Transverse colon (tissue), 4 donors: ENCODE results near the gene RPL29. TPM values are rescaled to one million over a fixed set of nuclear protein-coding genes. Genes with fewer than 3 reads are reported as not detected.
"Not testable (repeated sequence)": the region's sequence is repeated elsewhere in the genome, so short reads cannot be mapped to it uniquely, and the experiment has no call there.

ENCODE experiments used
- DNase-seq: peaks from one replicate; pipeline ENCODE4 v3.0.0-alpha.2; 2019
- H3K27ac ChIP-seq, 4 donors: fragments of 200-600 bp; sonication (generic); 2 replicates each; pipeline ENCODE4 v1.5.1; 2016 to 2018; ENCODE audit warnings: inconsistent platforms in 4 of 4
- H3K27me3 ChIP-seq: fragments of 200-600 bp; sonication (generic); 2 replicates; pipeline ENCODE4 v1.5.1; 2017; ENCODE audit warnings: inconsistent platforms
- H3K36me3 ChIP-seq, 4 donors: fragments of 200-600 bp; sonication (generic); 2 replicates each; pipeline ENCODE4 v1.5.1; 2017 to 2019; ENCODE audit warnings: inconsistent platforms in 4 of 4
- H3K4me1 ChIP-seq, 4 donors: fragments of 200-600 bp; sonication (generic); 2 replicates each; pipeline ENCODE4 v1.5.1; 2017 to 2020; ENCODE audit warnings: inconsistent platforms in 4 of 4
- H3K4me3 ChIP-seq, 4 donors: fragments of 200-600 bp; sonication (generic); 1 replicate in 1 of 4; 2 replicates in 3 of 4; pipeline versions ENCODE4 v1.5.1 to v1.6.1; 2017 to 2019; ENCODE audit warnings: inconsistent platforms in 4 of 4
- H3K9me3 ChIP-seq, 2 donors: fragments of 200-600 bp; sonication (generic); 2 replicates each; pipeline ENCODE4 v1.5.1; 2017 to 2019; ENCODE audit warnings: inconsistent platforms in 2 of 2
- EP300 ChIP-seq: sonication (generic); formaldehyde crosslinking; IDR thresholded peaks from one replicate; pipeline ENCODE4 v1.6.1; 2017; ENCODE audit warnings: antibody characterized with exemption, low read depth
- POLR2A ChIP-seq: fragments of 450-650 bp; IDR thresholded peaks from one replicate; pipeline ENCODE4 v1.6.1; 2016; ENCODE audit warnings: antibody characterized with exemption, mild to moderate bottlenecking, moderate library complexity
- POLR2AphosphoS5 ChIP-seq, 3 donors: sonication (generic); formaldehyde crosslinking; IDR thresholded peaks; one replicate each; pipeline ENCODE4 v1.6.1; 2016; ENCODE audit warnings: antibody characterized with exemption in 3 of 3
- WGBS, 2 donors: methylation state at CpG; one replicate each; pipeline ENCODE4 v1.1.5; 2018; ENCODE audit warnings: low coverage in 1 of 2; 5-methylcytosine and 5-hydroxymethylcytosine counted together
- in situ Hi-C, 4 donors: fragments of 200-750 bp; cut with MboI; loops; one replicate each; pipeline versions ENCODE4 v1.15.0 to v1.15.1; 2017; ENCODE audit warnings: low sequenced_read_pairs in 3 of 4, low pct_ligation_motif_present in 1 of 4, low pct_unique_long_range_greater_than_20kb in 1 of 4
- intact Hi-C: fragments of 100-400 bp; cut with DNase I; formaldehyde crosslinking; loops from one replicate; pipeline ENCODE4 v1.15.1; 2023; ENCODE audit warnings: low total_unique reads
- total RNA-seq, 4 donors: library from RNA; depleted of rRNA; stranded (reverse); fragments of >200 nt; gene quantifications; one replicate each; pipeline ENCODE4 v1.1.0, GENCODE V29; 2016
- TF ChIP-seq, protein P1 (sequence below), 5 experiments: fragments of 200-600 bp in 3 of 5; fragments of 450-650 bp in 2 of 5; sonication (generic) in 3 of 5; IDR thresholded peaks; 1 replicate in 2 of 5; 2 replicates in 3 of 5; pipeline ENCODE4 v1.5.1; 2016 to 2017; ENCODE audit warnings: antibody characterized with exemption in 5 of 5, inconsistent platforms in 3 of 5, mild to moderate bottlenecking in 2 of 5, moderate library complexity in 1 of 5

RPL29 gene
- total RNA-seq, 4 donors from 2014 or later, result 366 to 1,281 (median 746) TPM

DNA sequence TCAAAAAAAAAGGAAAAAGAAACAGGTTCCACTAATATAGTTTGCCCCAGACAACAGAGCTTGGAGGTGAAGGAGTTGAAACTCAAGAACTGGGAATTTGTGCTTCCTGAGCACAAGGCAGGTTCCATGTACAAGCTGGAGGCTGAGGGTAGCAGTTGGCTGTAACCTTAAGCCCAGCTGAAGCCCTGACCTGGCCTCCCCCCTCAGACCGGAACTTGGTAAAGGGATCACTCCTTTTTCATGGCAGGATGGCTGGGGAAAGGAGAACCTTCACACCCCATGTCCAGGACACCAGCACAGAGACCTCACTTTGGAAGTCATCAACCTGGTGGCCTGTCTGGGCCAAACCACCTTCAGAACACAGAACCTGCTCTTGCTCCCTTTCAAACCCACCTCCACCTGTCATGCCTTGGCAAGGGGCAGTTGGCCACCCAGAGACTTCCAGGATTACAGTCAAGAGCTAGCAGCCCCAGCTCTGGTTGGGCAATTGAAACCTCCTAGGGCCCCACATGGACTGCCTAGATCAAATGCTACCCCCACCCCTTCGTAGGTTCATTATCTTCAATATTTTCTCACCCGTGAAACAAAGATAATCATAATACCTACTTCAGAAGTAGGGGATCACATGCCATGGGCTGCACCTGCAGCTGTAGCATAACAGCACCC lies 3.5 kb downstream of the RPL29 start:
- Histone ChIP-seq H3K36me3 (peaks cover 0 to 18% (median 7%) of the 10 kb centered on the region in 4 donors), H3K4me1 (peaks cover 8 to 24% (median 14%) of the 10 kb centered on the region in 4 donors), H3K4me3 (no peak overlapping the region), H3K27ac (no peak overlapping the region), H3K9me3 (no peaks in the 10 kb centered on the region), H3K27me3 (no peaks in the 10 kb centered on the region)
- in situ Hi-C loops (no loop called here), intact Hi-C loops (no loop called here)
- DNase-seq, result no peak
- 83 to 92% methylated on average over 2 to 3 of the region's 3 CpGs for WGBS, 2 donors
- TF ChIP-seq EP300, result no peak
- TF ChIP-seq, protein P1, sequence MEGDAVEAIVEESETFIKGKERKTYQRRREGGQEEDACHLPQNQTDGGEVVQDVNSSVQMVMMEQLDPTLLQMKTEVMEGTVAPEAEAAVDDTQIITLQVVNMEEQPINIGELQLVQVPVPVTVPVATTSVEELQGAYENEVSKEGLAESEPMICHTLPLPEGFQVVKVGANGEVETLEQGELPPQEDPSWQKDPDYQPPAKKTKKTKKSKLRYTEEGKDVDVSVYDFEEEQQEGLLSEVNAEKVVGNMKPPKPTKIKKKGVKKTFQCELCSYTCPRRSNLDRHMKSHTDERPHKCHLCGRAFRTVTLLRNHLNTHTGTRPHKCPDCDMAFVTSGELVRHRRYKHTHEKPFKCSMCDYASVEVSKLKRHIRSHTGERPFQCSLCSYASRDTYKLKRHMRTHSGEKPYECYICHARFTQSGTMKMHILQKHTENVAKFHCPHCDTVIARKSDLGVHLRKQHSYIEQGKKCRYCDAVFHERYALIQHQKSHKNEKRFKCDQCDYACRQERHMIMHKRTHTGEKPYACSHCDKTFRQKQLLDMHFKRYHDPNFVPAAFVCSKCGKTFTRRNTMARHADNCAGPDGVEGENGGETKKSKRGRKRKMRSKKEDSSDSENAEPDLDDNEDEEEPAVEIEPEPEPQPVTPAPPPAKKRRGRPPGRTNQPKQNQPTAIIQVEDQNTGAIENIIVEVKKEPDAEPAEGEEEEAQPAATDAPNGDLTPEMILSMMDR (IDR thresholded peaks at IDR 0.05), result no peak
- TF ChIP-seq POLR2AphosphoS5 (IDR thresholded peaks at IDR 0.05), result no peak
- TF ChIP-seq POLR2A, result no peak

DNA sequence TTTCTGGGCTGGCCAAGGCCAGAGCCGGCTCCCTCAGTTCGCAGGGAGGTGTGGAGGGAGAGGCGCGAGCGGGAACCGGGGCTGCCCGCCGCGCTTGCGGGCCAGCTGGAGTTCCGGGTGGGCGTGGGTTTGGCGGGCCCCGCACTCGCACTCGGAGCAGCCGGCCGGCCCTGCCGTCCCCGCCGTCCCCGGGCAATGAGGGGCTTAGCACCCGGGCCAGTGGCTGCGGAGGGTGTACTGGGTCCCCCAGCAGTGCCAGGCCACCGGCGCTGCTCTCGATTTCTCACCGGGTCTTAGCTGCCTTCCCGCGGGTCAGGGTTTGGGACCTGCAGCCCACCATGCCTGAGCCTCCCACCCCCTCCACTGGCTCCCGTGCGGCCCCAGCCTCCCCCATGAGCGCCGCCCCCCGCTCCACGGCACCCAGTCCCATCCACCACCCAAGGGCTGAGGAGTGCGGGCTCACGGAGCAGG lies 5.2 kb downstream of the RPL29 start:
- Histone ChIP-seq H3K36me3 (peaks cover 0 to 18% (median 7%) of the 10 kb centered on the region in 4 donors), H3K4me1 (peaks cover 8 to 34% (median 24%) of the 10 kb centered on the region in 4 donors)
- H3K4me3 ChIP-seq, DNase-seq, intact Hi-C loops, H3K9me3 ChIP-seq, in situ Hi-C loops, H3K27me3 ChIP-seq, H3K27ac ChIP-seq: not testable (repeated sequence)
- 82% methylated on average over 27 of the region's 38 CpGs; no CpG with 5 or more reads in 1 of the 2 donors for WGBS, 2 donors

DNA sequence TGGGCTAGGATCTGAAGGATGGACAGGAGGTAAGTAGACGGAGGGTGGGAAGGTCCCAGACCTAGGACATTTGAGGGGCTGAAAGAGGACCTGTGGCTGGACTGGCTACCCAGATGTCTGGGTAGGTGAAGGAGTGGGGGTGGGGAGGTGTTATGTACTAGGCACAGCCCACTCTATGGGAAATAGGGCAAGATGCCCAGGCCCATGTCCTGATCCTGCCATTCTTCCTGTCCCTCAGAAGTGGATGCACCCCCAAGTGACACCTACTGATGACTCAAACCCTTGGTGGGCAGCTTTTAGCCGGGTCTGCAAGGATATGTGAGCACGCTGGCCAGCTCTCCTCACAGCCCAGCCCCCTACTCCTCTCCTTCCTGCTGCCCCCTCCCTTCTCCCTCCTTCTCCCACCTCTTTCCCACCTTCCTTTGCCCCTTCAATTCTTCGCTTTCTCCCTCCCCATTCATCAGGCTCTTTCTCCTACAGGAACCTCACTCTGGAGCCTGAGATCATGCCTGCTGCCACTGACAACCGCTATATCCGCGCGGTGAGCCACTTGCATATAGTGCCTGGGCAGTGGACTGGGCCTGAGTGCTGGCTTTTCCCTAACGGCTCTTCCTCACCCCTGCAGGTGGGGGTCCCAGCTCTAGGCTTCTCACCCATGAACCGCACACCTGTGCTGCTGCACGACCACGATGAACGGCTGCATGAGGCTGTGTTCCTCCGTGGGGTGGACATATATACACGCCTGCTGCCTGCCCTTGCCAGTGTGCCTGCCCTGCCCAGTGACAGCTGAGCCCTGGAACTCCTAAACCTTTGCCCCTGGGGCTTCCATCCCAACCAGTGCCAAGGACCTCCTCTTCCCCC lies 7.2 kb downstream of the RPL29 start:
- no peak overlapping the region for H3K4me3 ChIP-seq
- peaks cover 9 to 29% (median 20%) of the 10 kb centered on the region in 4 donors for H3K4me1 ChIP-seq
- intact Hi-C loops, result no loop called here
- WGBS, 2 donors, result 83 to 87% methylated on average over 6 to 15 of the region's 15 CpGs
- H3K27me3 ChIP-seq, result no peaks in the 10 kb centered on the region
- H3K27ac ChIP-seq, result no peak overlapping the region
- TF ChIP-seq POLR2A (no peak), EP300 (no peak), POLR2AphosphoS5 (IDR thresholded peaks at IDR 0.05) (no peak)
- TF ChIP-seq, protein P1 (IDR thresholded peaks at IDR 0.05), result no peak
- in situ Hi-C loops, result no loop called here
- DNase-seq, result no peak
- peaks cover 0 to 5% (median under 1%) of the 10 kb centered on the region in 4 donors for H3K36me3 ChIP-seq
- no peaks in the 10 kb centered on the region for H3K9me3 ChIP-seq

DNA sequence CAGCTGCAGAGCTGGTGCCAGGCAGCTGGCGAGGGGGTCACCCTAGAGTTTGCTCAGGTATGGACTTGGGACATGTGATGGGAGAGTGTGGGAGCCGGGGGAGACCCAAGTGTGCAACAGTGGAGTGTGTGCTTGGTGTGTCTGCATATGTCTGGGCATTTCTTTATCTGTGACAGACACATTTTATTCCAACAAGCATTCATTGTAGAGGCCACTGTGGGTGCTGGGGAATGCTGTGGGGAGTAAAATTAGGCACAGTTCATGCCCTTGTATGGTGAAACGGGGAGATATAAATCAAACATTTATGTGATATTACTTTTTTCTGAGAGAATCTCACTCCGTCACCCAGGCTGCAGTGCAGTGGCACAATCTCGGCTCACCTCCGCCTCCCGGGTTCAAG lies 8.1 kb downstream of the RPL29 start:
- DNase-seq, result no peak
- H3K4me3 ChIP-seq, result no peak overlapping the region
- intact Hi-C loops, result no loop called here
- no peaks in the 10 kb centered on the region for H3K36me3 ChIP-seq
- in situ Hi-C loops, result no loop called here
- no peaks in the 10 kb centered on the region for H3K9me3 ChIP-seq
- H3K27me3 ChIP-seq, result no peaks in the 10 kb centered on the region
- no peak overlapping the region for H3K27ac ChIP-seq
- H3K4me1 ChIP-seq, result peaks cover 11 to 29% (median 23%) of the 10 kb centered on the region in 4 donors
- 85 to 90% methylated on average over 5 to 7 of the region's 7 CpGs for WGBS, 2 donors
- TF ChIP-seq POLR2AphosphoS5 (IDR thresholded peaks at IDR 0.05) (no peak), POLR2A (no peak), EP300 (no peak)
- TF ChIP-seq, protein P1 (IDR thresholded peaks at IDR 0.05), result no peak
